DOHH2 (cell line): Measurements from ENCODE around the gene CREB5.

ENCODE experiments used
- H3F3A ChIP-seq: fragments of 200-600 bp; sonication (generic), shearing (Covaris generic); 2 replicates; pipeline ENCODE4 v1.6.0; 2016; ENCODE audit warnings: antibody characterized with exemption, mild to moderate bottlenecking; ENCODE audit not compliant: control insufficient read depth, insufficient read depth
- H3K27ac ChIP-seq: fragments of 200-600 bp; sonication (generic); 2 replicates; pipeline ENCODE4 v1.5.1; 2014; ENCODE audit warnings: low read depth, mild to moderate bottlenecking, low read length, moderate library complexity
- H3K27me3 ChIP-seq: fragments of 200-600 bp; sonication (generic); 2 replicates; pipeline ENCODE4 v1.6.1; 2014; ENCODE audit warnings: mild to moderate bottlenecking, low read length, mixed read lengths; ENCODE audit not compliant: control insufficient read depth
- H3K36me3 ChIP-seq: fragments of 200-600 bp; sonication (generic); 2 replicates; pipeline ENCODE4 v1.6.1; 2014; ENCODE audit warnings: mild to moderate bottlenecking, low read length, moderate library complexity, mixed read lengths; ENCODE audit not compliant: control insufficient read depth
- H3K4me1 ChIP-seq: fragments of 200-600 bp; sonication (generic); 2 replicates; pipeline ENCODE4 v1.6.1; 2014; ENCODE audit warnings: mild to moderate bottlenecking, low read length, mixed read lengths; ENCODE audit not compliant: control insufficient read depth
- H3K4me2 ChIP-seq: fragments of 200-600 bp; sonication (generic); 2 replicates; pipeline ENCODE4 v1.6.0; 2014; ENCODE audit warnings: mild to moderate bottlenecking, low read length, moderate library complexity
- H3K4me3 ChIP-seq: fragments of 200-600 bp; sonication (generic); 2 replicates; pipeline ENCODE4 v1.5.1; 2014; ENCODE audit warnings: mild to moderate bottlenecking, low read length, mixed read lengths
- H3K79me2 ChIP-seq: fragments of 200-600 bp; sonication (generic); 2 replicates; pipeline ENCODE4 v1.6.1; 2014; ENCODE audit warnings: mild to moderate bottlenecking, low read length, mixed read lengths; ENCODE audit not compliant: control insufficient read depth
- H3K9me2 ChIP-seq: fragments of 200-600 bp; sonication (generic); replicated peaks from 2 replicates; pipeline ENCODE4 v1.6.1; 2014; ENCODE audit warnings: mild to moderate bottlenecking, low read length, mixed read lengths; ENCODE audit not compliant: control insufficient read depth
- H3K9me3 ChIP-seq: fragments of 200-600 bp; sonication (generic); 2 replicates; pipeline ENCODE4 v1.6.1; 2014; ENCODE audit warnings: antibody characterized with exemption, low read length, mixed read lengths; ENCODE audit not compliant: control insufficient read depth, insufficient read depth
- H4K20me1 ChIP-seq: fragments of 200-600 bp; sonication (generic); 2 replicates; pipeline ENCODE4 v1.6.0; 2014; ENCODE audit warnings: low read depth, mild to moderate bottlenecking, antibody characterized with exemption, low read length, moderate library complexity; ENCODE audit not compliant: control insufficient read depth, insufficient read depth
- EZH2phosphoT487 ChIP-seq: fragments of 200-600 bp; sonication (generic); IDR thresholded peaks from 2 replicates; pipeline ENCODE4 v1.6.1; 2017; ENCODE audit warnings: borderline replicate concordance, mild to moderate bottlenecking, antibody characterized with exemption, low read length, moderate library complexity, mixed read lengths
- TF ChIP-seq, protein P1 (sequence below): fragments of 200-600 bp; sonication (generic); IDR thresholded peaks from one replicate; pipeline ENCODE4 v1.5.1; 2014; ENCODE audit warnings: antibody characterized with exemption, mild to moderate bottlenecking, low read depth, low read length; ENCODE audit not compliant: poor library complexity, severe bottlenecking

CREB5 gene

DNA sequence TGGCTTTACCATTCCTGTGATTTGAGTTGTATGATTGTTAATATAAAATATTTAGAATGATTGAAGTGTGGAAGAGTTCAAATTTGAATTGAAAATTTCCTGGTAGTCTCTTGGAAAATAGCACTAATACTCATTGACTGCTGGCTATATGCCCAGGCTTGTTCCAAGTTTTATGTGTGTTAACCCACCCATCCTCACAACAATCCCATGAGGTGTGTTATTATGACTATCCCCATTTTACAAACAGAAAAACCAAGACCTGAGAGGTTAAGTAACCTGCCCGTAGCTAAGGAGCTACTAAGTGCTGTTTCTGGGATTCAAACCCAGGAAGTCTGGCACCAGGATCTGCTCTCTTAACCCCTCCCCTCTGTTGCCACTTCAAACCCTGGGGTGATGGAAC is 213.9 kb downstream of the CREB5 start:
- peaks cover 13% of the 10 kb centered on the region for H3K4me1 ChIP-seq
- no peaks in the 10 kb centered on the region for H3K9me2 ChIP-seq
- TF ChIP-seq, protein P1, sequence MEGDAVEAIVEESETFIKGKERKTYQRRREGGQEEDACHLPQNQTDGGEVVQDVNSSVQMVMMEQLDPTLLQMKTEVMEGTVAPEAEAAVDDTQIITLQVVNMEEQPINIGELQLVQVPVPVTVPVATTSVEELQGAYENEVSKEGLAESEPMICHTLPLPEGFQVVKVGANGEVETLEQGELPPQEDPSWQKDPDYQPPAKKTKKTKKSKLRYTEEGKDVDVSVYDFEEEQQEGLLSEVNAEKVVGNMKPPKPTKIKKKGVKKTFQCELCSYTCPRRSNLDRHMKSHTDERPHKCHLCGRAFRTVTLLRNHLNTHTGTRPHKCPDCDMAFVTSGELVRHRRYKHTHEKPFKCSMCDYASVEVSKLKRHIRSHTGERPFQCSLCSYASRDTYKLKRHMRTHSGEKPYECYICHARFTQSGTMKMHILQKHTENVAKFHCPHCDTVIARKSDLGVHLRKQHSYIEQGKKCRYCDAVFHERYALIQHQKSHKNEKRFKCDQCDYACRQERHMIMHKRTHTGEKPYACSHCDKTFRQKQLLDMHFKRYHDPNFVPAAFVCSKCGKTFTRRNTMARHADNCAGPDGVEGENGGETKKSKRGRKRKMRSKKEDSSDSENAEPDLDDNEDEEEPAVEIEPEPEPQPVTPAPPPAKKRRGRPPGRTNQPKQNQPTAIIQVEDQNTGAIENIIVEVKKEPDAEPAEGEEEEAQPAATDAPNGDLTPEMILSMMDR: no peak
- no peak for TF ChIP-seq EZH2phosphoT487
- H3F3A ChIP-seq: no peaks in the 10 kb centered on the region
- H4K20me1 ChIP-seq: no peaks in the 10 kb centered on the region
- no peaks in the 10 kb centered on the region; the same call in 1 of the 2 replicates for H3K79me2 ChIP-seq
- no peaks in the 10 kb centered on the region for H3K9me3 ChIP-seq
- no peak overlapping the region for H3K4me2 ChIP-seq
- H3K4me3 ChIP-seq: no peak overlapping the region
- no peak overlapping the region for H3K27ac ChIP-seq
- H3K27me3 ChIP-seq: no peaks in the 10 kb centered on the region
- H3K36me3 ChIP-seq: no peaks in the 10 kb centered on the region

DNA sequence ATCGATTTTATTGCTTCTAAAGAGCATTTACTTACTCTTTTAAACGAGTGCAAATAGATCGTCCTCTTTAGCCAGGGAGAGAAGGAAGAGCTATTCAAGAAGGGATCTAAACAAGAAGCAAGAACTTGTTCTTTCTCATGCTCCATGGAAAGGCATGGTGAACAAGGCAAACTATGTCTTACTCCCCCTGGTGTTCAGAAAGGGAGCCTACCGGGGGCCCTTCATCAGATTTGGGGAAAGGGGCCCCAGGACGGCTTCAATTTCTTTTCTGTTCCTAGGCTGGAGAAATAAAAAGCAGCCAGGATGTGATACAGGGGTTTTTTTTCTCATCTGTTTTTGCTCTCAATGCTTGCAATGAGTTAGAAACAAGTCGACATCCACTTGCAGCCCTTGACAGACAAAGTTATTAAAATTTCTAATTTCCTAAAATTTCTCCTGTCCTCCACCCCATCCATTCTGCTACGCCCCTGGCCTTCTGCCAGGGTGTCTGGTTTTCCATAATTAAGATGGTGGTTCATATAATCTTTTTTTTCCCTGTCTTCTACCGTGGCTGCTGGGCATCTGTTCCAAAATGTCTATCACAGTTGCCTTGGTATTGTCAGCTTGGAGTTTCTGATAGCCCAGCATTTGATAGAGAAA is 214.4 kb downstream of the CREB5 start:
- Histone ChIP-seq H3K27me3 (no peaks in the 10 kb centered on the region), H3F3A (no peaks in the 10 kb centered on the region), H4K20me1 (no peaks in the 10 kb centered on the region), H3K4me3 (no peak overlapping the region), H3K36me3 (no peaks in the 10 kb centered on the region), H3K4me1 (peaks cover 13% of the 10 kb centered on the region), H3K27ac (no peak overlapping the region), H3K79me2 (no peaks in the 10 kb centered on the region; the same call in 1 of the 2 replicates), H3K4me2 (no peak overlapping the region), H3K9me2 (no peaks in the 10 kb centered on the region), H3K9me3 (no peaks in the 10 kb centered on the region)
- TF ChIP-seq, protein P1: peak; percentile 90
- no peak for TF ChIP-seq EZH2phosphoT487

DNA sequence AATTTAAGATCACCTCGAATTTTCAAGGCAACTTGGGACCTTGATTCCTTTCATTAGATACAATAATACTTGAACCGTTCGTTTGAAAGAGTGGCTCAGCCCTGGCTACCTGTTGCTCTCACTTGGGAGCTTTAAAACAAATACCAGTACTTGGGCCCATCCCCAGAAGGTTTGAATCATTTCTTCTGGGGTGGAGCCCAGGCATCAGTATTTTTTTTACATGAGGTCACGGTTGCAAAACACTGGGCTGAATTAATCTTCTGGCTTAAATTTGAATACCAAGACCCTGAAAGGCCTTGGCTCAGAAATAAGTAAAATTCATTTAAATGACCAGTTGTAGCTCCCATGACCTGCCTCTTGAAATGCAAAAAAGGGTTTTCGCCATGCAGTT is 214.9 kb downstream of the CREB5 start:
- TF ChIP-seq, protein P1: no peak
- TF ChIP-seq EZH2phosphoT487: no peak
- H4K20me1 ChIP-seq: no peaks in the 10 kb centered on the region
- no peaks in the 10 kb centered on the region for H3K27me3 ChIP-seq
- no peak overlapping the region for H3K4me2 ChIP-seq
- no peaks in the 10 kb centered on the region for H3K9me3 ChIP-seq
- H3K79me2 ChIP-seq: no peaks in the 10 kb centered on the region; the same call in 1 of the 2 replicates
- no peak overlapping the region for H3K27ac ChIP-seq
- no peaks in the 10 kb centered on the region for H3K9me2 ChIP-seq
- no peaks in the 10 kb centered on the region for H3F3A ChIP-seq
- H3K36me3 ChIP-seq: no peaks in the 10 kb centered on the region
- no peak overlapping the region for H3K4me3 ChIP-seq
- peaks cover 13% of the 10 kb centered on the region for H3K4me1 ChIP-seq
